GM12874 (cell line): ENCODE measurements around the gene KRT72.

Experiments
- TF ChIP-seq, protein P1 (sequence below): IDR thresholded peaks from 2 replicates; pipeline ENCODE4 v1.5.1; 2011; ENCODE audit warnings: low read depth, mild to moderate bottlenecking, control low read depth, low read length, moderate library complexity; ENCODE audit not compliant: insufficient read depth

The KRT72 gene

DNA sequence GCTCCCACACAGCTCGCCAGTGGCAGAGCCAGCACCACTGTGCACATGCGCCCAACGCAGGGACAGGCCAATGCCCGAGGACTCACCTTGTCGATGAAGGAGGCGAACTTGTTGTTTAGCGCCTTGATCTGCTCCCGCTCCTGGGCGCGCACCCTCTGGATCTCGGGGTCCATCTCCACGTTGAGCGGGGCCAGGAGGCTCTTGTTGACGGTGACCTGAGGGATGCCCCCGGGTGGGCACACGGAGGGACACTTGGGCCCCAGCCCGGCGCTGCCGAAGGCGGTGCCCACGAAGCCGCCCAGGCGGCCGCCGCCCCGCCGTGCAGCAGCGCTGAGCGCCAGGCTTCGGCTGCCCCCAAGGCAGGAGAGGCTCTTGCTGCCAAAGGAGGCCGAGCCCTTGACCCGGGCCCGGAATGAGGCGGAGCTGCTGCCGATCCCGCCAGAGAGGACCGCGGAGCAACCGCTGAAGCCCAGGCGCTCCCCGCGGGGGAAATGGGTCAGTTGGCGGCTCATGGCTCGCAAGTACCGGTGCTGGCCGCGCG is at the start of gene KRT72:
TSS of gene KRT72 (minus strand) at position 523 of the 541 bp plus-strand sequence. CDS start at position 512, 11 bp downstream.
- TF ChIP-seq, protein P1, sequence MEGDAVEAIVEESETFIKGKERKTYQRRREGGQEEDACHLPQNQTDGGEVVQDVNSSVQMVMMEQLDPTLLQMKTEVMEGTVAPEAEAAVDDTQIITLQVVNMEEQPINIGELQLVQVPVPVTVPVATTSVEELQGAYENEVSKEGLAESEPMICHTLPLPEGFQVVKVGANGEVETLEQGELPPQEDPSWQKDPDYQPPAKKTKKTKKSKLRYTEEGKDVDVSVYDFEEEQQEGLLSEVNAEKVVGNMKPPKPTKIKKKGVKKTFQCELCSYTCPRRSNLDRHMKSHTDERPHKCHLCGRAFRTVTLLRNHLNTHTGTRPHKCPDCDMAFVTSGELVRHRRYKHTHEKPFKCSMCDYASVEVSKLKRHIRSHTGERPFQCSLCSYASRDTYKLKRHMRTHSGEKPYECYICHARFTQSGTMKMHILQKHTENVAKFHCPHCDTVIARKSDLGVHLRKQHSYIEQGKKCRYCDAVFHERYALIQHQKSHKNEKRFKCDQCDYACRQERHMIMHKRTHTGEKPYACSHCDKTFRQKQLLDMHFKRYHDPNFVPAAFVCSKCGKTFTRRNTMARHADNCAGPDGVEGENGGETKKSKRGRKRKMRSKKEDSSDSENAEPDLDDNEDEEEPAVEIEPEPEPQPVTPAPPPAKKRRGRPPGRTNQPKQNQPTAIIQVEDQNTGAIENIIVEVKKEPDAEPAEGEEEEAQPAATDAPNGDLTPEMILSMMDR: no peak

GRCh38 chr12:52650520-52651081 is 49.3 kb upstream of the KRT72 start:
- TF ChIP-seq, protein P1: no peak

DNA sequence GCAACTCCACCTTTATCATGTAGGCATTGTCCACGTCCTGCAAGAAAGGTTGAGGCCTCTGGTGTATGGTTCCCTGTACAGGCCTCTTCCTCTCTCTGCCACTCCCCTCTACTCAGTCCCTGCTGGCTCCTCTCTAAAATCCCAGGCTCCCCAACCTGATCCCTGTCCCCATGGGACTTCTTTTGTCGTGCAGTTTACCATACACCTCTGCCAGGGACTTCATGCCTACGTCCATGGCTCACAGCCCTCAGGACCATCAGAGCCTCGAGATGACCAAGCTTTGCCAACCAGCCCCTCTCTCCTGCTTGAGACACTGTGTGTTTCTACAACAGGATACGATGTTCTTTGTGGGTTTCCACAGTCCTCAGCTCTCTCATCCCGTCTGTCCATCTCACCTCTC is 47.8 kb upstream of the KRT72 start:
- TF ChIP-seq, protein P1: no peak

- TF ChIP-seq, protein P1: no peak
Measured at GRCh38 chr12:52648012-52648550, 46.8 kb upstream of the KRT72 start.

- TF ChIP-seq, protein P1: no peak
Measured at GRCh38 chr12:52647601-52648000, 46.3 kb upstream of the KRT72 start.

DNA sequence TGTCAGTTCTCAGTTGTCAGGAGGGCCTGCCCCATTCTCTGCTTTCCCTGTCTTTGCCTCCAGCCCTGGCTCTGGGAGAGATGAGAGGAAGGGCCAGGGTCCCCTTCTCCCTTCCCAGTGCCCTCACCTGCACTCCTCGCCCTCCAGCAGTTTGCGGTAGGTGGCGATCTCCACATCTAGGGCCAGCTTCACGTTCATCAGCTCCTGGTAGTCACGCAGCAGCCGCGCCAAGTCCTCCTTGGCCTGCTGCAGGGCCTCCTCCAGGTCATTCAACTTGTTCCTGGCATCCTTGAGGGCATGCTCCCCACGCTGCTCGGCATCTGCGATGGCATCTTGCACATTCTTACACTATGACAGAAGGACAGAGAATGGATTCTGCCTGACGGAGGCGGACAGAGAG is 45.4 kb upstream of the KRT72 start:
- TF ChIP-seq, protein P1: no peak

DNA sequence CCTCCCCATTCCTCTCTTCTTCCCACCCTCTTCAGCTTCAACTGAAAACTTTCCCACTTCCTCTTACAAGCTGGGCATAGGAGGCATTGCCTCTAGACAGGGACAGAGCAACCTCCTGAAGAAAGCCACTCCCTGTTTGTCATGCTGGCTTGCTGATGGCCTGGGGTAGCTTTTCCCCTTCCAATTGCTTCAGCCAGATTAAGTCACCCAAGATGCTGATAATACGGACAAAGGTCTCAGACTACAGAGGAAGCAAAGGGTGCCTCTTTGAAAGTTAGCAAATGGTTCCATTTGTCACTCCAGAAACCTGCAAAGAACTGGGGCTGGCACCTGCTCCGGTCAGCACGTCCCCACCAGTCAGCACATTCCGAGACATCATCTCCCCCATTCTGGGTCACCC is 44.7 kb upstream of the KRT72 start:
- TF ChIP-seq, protein P1: no peak
